ENCODE measurements around the gene PLBD2.

Gene PLBD2

DNA sequence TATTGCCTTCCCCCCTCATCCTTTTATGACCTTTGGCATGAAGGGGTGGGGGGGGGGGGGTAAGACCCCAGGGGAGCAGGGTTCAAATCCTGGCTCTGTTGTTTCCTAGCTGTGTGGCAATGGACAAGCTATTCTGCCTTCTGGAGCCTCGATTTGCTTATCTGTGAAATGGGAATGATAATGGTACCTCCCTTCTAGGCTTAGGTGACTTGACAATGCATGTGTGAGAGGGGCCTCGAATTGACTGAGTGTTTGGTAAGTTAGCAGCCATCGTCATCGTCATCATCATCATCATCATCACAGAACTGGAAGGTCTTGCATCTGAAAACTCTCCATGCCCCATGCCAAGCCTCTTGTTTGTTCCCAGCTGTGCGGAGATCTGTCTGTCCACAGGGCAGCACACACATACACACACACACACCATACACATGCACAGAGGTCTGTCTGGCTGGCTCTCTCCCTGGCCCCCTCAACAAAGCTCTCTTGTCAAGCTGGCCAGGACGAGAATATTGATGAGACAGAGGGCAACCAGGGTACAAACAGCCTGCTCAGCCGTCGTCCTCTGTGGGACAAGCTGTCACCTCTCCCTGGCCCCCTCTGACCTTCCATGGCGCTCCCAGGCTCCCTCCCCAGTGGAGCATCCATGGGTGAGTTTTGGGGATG, 51.2 kb downstream of the PLBD2 start:
- DNase-seq (ENCODE audit: insufficient read length, low spot score) (no peak), FAIRE-seq (no peak)

- FAIRE-seq (no peak), DNase-seq (ENCODE audit: insufficient read length, low spot score) (no peak)
These were observed 55.1 kb downstream of the PLBD2 start for GRCh38 chr12:113413488-113413939.

GRCh38 chr12:113414519-113415038, 56.2 kb downstream of the PLBD2 start:
- FAIRE-seq = no peak
- no peak for DNase-seq (ENCODE audit: insufficient read length, low spot score)

GRCh38 chr12:113416091-113416754, 57.8 kb downstream of the PLBD2 start:
- FAIRE-seq (no peak), DNase-seq (ENCODE audit: insufficient read length, low spot score) (no peak)

- DNase-seq (ENCODE audit: insufficient read length, low spot score) = no peak
- FAIRE-seq = no peak
These were observed 60.0 kb downstream of the PLBD2 start for GRCh38 chr12:113418213-113418879.

- no peak for FAIRE-seq
- DNase-seq (ENCODE audit: insufficient read length, low spot score) = no peak
These were observed 62.7 kb downstream of the PLBD2 start for GRCh38 chr12:113420996-113421595.

- peak; percentile 91 for FAIRE-seq
- DNase-seq (ENCODE audit: insufficient read length, low spot score) = peak; percentile 59
These were observed 63.9 kb downstream of the PLBD2 start, which contains the start of gene SDSL for GRCh38 chr12:113422030-113422885. Gene SDSL (plus strand): TSS chr12:113422380. CDS start chr12:113427983, 5,603 bp downstream.

- DNase-seq (ENCODE audit: insufficient read length, low spot score) (no peak), FAIRE-seq (no peak)
These were observed 64.7 kb downstream of the PLBD2 start for GRCh38 chr12:113422886-113423669.

DNA sequence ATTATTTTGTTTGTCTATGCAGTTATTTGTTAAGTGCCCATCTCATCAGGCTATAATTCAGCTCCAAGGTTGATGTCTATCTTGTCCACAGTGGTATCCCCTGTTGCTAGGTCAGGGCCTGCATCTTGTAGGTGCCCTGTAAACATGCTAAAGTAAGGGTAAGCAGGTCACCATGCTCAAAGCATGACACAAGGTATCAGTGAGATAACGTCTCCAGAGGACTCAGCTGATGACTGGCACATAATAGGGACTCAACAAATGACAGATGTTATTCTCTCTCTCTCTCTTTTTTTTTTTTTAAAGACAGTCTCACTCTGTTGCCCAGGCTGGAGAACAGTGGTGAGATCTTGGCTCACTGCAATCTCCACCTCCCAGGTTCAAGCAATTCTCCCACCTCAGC, 66.1 kb downstream of the PLBD2 start:
- DNase-seq (ENCODE audit: insufficient read length, low spot score) = no peak
- FAIRE-seq = no peak

DNA sequence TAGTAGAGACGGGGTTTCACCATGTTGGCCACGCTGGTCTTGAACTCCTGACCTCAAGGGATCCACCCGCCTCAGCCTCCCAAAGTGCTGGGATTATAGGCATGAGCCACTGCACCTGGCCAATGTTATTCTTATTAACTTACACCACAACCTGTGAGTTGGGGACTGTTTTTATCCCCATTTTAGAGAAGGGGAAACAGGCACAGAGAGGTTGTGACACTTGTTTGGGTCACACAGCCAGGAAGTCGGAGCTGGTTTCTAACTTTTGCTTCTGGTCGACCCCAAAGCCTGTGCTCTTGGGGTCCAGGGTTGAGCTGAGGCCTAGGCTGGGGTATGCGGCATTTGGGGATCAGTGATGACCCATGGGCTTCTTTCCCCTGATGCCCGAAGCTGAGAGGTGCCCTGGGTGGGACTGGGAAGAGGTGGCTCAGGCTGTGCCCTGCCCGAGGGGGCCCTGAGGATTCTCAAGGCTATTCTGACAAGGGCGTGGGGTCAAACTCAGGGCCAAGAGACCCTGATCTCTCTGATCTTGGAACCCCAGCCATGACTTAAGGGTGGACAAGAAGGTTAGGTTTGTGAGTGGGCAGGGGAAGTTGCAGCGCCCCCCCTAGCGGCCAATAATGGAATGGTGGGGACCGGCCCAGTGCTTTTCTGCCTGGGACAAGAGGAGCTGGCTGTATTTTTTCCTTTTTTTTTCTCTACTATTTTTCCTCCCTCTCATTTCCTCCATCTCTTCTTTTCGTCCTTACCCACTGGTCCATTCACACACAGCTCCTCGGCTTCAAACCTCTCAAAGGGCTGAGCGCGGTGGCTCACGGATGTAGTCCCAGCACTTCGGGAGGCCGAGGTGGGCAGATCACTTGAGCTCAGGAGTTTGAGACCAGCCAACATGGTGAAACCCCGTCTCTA, 66.8 kb downstream of the PLBD2 start:
- peak; percentile 40 for DNase-seq (ENCODE audit: insufficient read length, low spot score)

GRCh38 chr12:113425960-113426453, 67.6 kb downstream of the PLBD2 start:
- FAIRE-seq = no peak
- DNase-seq (ENCODE audit: insufficient read length, low spot score) = no peak

More for the DNA sequence above, 66.8 kb downstream of the PLBD2 start:
- peak; percentile 69 for FAIRE-seq

- FAIRE-seq = no peak
- DNase-seq (ENCODE audit: insufficient read length, low spot score) = no peak
These were observed 69.5 kb downstream of the PLBD2 start for GRCh38 chr12:113427882-113428281.

GRCh38 chr12:113428482-113428881, 70.1 kb downstream of the PLBD2 start:
- no peak for DNase-seq (ENCODE audit: insufficient read length, low spot score)
- FAIRE-seq = no peak

DNA sequence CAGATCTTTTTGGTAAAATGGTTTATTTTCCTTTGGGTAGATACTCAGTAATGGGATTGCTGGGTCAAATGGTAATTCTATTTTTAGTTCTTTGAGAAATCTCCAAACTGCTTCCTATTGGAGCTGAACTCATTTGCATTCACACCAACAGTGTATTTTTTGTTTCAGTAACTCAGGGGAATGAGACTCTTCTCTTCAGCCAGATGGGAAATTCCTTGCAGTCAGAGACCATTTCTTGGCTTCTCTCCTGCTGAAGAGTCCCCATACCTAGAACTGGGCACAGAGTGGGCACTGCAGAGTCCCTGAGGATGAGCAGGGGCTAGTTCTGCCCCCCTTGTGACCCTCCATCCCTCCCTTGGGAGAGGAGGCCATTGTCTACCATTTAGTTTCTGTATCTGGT, 74.6 kb downstream of the PLBD2 start:
- FAIRE-seq = no peak
- DNase-seq (ENCODE audit: insufficient read length, low spot score) = no peak

DNA sequence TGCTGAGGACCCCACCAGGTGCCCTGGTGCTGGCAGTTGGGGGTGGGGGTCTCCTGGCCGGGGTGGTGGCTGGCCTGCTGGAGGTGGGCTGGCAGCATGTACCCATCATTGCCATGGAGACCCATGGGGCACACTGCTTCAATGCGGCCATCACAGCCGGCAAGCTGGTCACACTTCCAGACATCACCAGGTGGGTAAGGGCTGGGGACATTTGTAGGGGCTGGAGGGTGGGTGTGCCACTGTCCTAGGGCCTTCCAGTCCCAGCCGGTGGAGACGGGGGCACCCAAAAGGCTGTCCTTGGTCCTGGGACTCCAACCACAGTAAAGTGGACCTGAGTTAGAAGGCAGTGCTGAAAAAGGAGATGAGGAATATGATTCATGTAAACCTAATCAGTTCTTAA, 77.0 kb downstream of the PLBD2 start:
- DNase-seq (ENCODE audit: insufficient read length, low spot score) = no peak
- FAIRE-seq = no peak

DNA sequence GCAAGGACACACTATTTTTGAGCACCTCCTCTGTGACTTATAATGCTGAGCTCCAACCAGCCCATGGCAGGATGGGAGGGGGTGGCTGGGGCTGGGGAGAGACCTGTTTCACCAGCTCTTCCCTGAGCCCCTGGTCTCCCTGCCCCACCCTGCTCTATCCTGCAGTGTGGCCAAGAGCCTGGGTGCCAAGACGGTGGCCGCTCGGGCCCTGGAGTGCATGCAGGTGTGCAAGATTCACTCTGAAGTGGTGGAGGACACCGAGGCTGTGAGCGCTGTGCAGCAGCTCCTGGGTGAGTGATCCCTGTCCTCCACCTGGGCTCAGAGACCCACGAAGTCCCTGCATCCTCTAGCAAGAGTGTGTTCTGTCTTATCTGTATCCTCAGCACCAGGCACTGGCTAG, 78.2 kb downstream of the PLBD2 start:
- no peak for DNase-seq (ENCODE audit: insufficient read length, low spot score)
- no peak for FAIRE-seq

DNA sequence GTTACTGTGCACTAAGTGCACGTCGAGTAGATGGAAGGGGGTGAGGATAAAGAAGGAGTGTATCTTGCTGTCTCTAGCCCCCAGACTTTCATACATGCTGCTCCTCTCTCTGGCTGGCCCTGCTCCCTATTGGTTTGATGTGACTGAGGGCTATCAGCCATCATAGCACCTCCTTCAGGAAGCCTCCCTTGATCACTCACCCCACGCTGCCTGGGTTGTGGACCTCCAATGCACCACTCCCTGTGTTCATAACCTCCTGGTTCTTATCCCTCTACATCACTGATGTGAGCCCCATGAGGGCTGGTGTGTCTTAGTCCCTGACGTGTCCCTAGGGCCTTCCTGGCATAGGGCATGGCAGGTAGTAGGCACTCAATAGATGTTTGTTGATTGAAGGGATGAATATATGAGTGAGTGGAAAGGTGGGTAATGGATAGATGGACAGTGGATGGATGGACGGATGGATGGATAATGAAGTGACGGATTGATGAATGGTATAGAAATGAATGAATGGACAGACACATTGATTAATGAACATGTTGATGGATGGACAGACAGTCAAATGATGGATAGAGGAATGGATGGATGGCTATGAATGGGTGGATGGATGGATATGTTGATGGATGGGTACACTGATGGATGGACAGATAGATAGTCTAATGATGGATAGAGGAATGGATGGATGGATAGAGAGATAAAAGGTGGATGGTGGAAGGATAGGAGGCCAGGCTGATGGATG, 78.8 kb downstream of the PLBD2 start:
- no peak for FAIRE-seq

GRCh38 chr12:113437729-113438100, 79.3 kb downstream of the PLBD2 start:
- FAIRE-seq (no peak), DNase-seq (ENCODE audit: insufficient read length, low spot score) (no peak)

More for the DNA sequence above, 78.8 kb downstream of the PLBD2 start:
- no peak for DNase-seq (ENCODE audit: insufficient read length, low spot score)
